ENCODE measurements around the gene PLXNA4.

The PLXNA4 gene

GRCh38 chr7:132383962-132384361, 192.3 kb downstream of the PLXNA4 start:
- no peak for DNase-seq (ENCODE audit: low spot score)

GRCh38 chr7:132381742-132382472, 194.4 kb downstream of the PLXNA4 start:
- DNase-seq (ENCODE audit: low spot score): no peak

GRCh38 chr7:132380059-132380458, 196.2 kb downstream of the PLXNA4 start:
- DNase-seq (ENCODE audit: low spot score): no peak

- no peak for DNase-seq (ENCODE audit: low spot score)
These were observed 197.0 kb downstream of the PLXNA4 start for GRCh38 chr7:132379292-132379691.

- DNase-seq (ENCODE audit: low spot score): no peak
These were observed 198.3 kb downstream of the PLXNA4 start for GRCh38 chr7:132377703-132378584.

- no peak for DNase-seq (ENCODE audit: low spot score)
These were observed 199.3 kb downstream of the PLXNA4 start for GRCh38 chr7:132377015-132377414.

GRCh38 chr7:132376361-132377013, 199.8 kb downstream of the PLXNA4 start:
- no peak for DNase-seq (ENCODE audit: low spot score)

- no peak for DNase-seq (ENCODE audit: low spot score)
These were observed 202.4 kb downstream of the PLXNA4 start for GRCh38 chr7:132373879-132374278.

GRCh38 chr7:132373041-132373440, 203.2 kb downstream of the PLXNA4 start:
- no peak for DNase-seq (ENCODE audit: low spot score)

GRCh38 chr7:132371948-132372347, 204.3 kb downstream of the PLXNA4 start:
- no peak for DNase-seq (ENCODE audit: low spot score)

- no peak for DNase-seq (ENCODE audit: low spot score)
These were observed 207.9 kb downstream of the PLXNA4 start for GRCh38 chr7:132368246-132368900.

GRCh38 chr7:132367795-132368194, 208.5 kb downstream of the PLXNA4 start:
- DNase-seq (ENCODE audit: low spot score): no peak

- DNase-seq (ENCODE audit: low spot score): no peak
These were observed 209.3 kb downstream of the PLXNA4 start for GRCh38 chr7:132367004-132367403.

GRCh38 chr7:132364226-132364625, 212.0 kb downstream of the PLXNA4 start:
- DNase-seq (ENCODE audit: low spot score): no peak

GRCh38 chr7:132362059-132362458, 214.2 kb downstream of the PLXNA4 start:
- no peak for DNase-seq (ENCODE audit: low spot score)

GRCh38 chr7:132361146-132361545, 215.1 kb downstream of the PLXNA4 start:
- no peak for DNase-seq (ENCODE audit: low spot score)

- DNase-seq (ENCODE audit: low spot score): no peak
These were observed 216.5 kb downstream of the PLXNA4 start for GRCh38 chr7:132359743-132360142.

- DNase-seq (ENCODE audit: low spot score): no peak
These were observed 221.2 kb downstream of the PLXNA4 start for GRCh38 chr7:132355048-132355447.

- no peak for DNase-seq (ENCODE audit: low spot score)
These were observed 221.7 kb downstream of the PLXNA4 start for GRCh38 chr7:132354527-132354926.

- DNase-seq (ENCODE audit: low spot score): no peak
These were observed 222.3 kb downstream of the PLXNA4 start for GRCh38 chr7:132353936-132354335.

GRCh38 chr7:132352800-132353199, 223.5 kb downstream of the PLXNA4 start:
- no peak for DNase-seq (ENCODE audit: low spot score)

GRCh38 chr7:132351954-132352499, 224.2 kb downstream of the PLXNA4 start:
- DNase-seq (ENCODE audit: low spot score): no peak
